ENCODE results near the gene MMP14. TPM values are rescaled to one million over a fixed set of nuclear protein-coding genes. Genes with fewer than 3 reads are reported as not detected.

The MMP14 gene
- total RNA-seq, 1 experiment from 2014 or later: 34.8 TPM

DNA sequence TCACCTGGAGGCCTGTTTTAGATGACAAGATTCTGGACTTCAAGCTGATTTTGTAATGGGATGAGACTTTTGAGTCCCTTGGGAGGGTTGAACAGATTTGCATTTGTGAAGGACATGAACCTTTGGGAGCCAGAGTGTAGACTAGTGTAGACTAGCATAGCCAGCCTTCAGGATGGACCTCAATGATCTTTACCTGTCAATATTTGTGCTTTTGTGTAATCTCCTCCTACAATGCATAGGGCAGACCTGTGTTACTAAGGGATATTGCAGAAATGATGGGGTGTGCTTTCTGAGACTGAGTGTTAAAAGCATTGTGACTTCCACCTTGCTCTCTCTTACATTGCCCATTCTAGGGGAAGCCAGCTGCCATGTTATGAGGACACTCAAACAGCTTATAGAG, 25.3 kb downstream of the MMP14 start:
- no peak overlapping the region for H3K27ac ChIP-seq
- no peaks in the 10 kb centered on the region for H3K36me3 ChIP-seq (ENCODE audit: low read depth)
- no peak overlapping the region for H3K4me3 ChIP-seq
- no peaks in the 10 kb centered on the region for H3K27me3 ChIP-seq (ENCODE audit: insufficient read depth, low read depth)
- POLR2A ChIA-PET (ENCODE audit: unreplicated experiment): interaction anchor here (0.7 kb wide), 1 partner anchor 208 kb away, joined by 6 read pairs; no protein-coding TSS in a partner anchor
- H3K4me1 ChIP-seq (replicated peaks; ENCODE audit: insufficient read depth): no peaks in the 10 kb centered on the region
- H2AFZ ChIP-seq: no peak overlapping the region
- H3K4me2 ChIP-seq: no peak overlapping the region
- H3K79me2 ChIP-seq (ENCODE audit: low read depth): no peaks in the 10 kb centered on the region
- TF ChIP-seq EZH2 (IDR thresholded peaks at IDR 0.05; ENCODE audit: low read depth): no peak
- TF ChIP-seq, protein P1, sequence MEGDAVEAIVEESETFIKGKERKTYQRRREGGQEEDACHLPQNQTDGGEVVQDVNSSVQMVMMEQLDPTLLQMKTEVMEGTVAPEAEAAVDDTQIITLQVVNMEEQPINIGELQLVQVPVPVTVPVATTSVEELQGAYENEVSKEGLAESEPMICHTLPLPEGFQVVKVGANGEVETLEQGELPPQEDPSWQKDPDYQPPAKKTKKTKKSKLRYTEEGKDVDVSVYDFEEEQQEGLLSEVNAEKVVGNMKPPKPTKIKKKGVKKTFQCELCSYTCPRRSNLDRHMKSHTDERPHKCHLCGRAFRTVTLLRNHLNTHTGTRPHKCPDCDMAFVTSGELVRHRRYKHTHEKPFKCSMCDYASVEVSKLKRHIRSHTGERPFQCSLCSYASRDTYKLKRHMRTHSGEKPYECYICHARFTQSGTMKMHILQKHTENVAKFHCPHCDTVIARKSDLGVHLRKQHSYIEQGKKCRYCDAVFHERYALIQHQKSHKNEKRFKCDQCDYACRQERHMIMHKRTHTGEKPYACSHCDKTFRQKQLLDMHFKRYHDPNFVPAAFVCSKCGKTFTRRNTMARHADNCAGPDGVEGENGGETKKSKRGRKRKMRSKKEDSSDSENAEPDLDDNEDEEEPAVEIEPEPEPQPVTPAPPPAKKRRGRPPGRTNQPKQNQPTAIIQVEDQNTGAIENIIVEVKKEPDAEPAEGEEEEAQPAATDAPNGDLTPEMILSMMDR (conservative IDR thresholded peaks at IDR 0.05): no peak
- H3K9me3 ChIP-seq (ENCODE audit: insufficient read depth, low read depth): no peaks in the 10 kb centered on the region
- no peaks in the 10 kb centered on the region for H3K9me2 ChIP-seq (ENCODE audit: insufficient read depth)
- no peaks in the 10 kb centered on the region for H4K20me1 ChIP-seq (ENCODE audit: insufficient read depth)
- no peaks in the 10 kb centered on the region for H3F3A ChIP-seq (ENCODE audit: insufficient read depth, low read depth)
- CTCF ChIA-PET: no interaction called here
- intact Hi-C loops (cut with micrococcal nuclease; ENCODE audit: unreplicated experiment): no loop called here
- BruUV-seq (replicated peaks): no TSS peak
- no peak for DNase-seq

DNA sequence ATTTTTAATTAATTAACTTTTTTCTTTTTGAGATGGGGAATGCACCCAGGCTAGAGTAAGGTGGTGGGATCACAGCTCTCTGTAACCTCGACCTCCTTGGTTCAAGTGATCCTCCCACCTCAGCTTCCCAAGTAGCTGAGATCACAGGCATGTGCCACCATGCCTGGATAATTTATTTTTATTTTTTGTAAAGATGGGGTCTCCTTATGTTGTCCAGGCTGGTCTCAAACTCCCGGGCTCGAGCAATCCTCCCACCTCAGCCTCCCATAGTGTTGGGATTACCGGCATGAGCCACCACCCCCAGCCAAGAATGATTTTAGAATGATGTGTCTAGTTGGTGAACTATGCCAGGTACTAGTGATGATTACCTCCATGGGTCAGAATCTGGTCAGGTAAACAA, 28.6 kb downstream of the MMP14 start:
- no peak overlapping the region for H3K4me2 ChIP-seq
- no peak overlapping the region for H3K4me3 ChIP-seq
- no peaks in the 10 kb centered on the region for H3K9me3 ChIP-seq (ENCODE audit: insufficient read depth, low read depth)
- H4K20me1 ChIP-seq (ENCODE audit: insufficient read depth): no peaks in the 10 kb centered on the region
- DNase-seq: no peak
- H3K9me2 ChIP-seq (ENCODE audit: insufficient read depth): no peaks in the 10 kb centered on the region
- H3K79me2 ChIP-seq (ENCODE audit: low read depth): no peaks in the 10 kb centered on the region
- peaks cover 6% of the 10 kb centered on the region; the same call in 1 of the 2 replicates for H3K4me1 ChIP-seq (replicated peaks; ENCODE audit: insufficient read depth)
- peaks cover 6% of the 10 kb centered on the region for H3F3A ChIP-seq (ENCODE audit: insufficient read depth, low read depth)
- ChIA-PET CTCF (no interaction called here), POLR2A (ENCODE audit: unreplicated experiment) (no interaction called here)
- TF ChIP-seq, protein P1 (conservative IDR thresholded peaks at IDR 0.05): no peak
- no peak for TF ChIP-seq EZH2 (IDR thresholded peaks at IDR 0.05; ENCODE audit: low read depth)
- H2AFZ ChIP-seq: no peak overlapping the region
- H3K36me3 ChIP-seq (ENCODE audit: low read depth): no peaks in the 10 kb centered on the region
- H3K27ac ChIP-seq: no peak overlapping the region
- intact Hi-C loops (cut with micrococcal nuclease; ENCODE audit: unreplicated experiment): no loop called here
- no TSS peak for BruUV-seq (replicated peaks)
- no peaks in the 10 kb centered on the region for H3K27me3 ChIP-seq (ENCODE audit: insufficient read depth, low read depth)

DNA sequence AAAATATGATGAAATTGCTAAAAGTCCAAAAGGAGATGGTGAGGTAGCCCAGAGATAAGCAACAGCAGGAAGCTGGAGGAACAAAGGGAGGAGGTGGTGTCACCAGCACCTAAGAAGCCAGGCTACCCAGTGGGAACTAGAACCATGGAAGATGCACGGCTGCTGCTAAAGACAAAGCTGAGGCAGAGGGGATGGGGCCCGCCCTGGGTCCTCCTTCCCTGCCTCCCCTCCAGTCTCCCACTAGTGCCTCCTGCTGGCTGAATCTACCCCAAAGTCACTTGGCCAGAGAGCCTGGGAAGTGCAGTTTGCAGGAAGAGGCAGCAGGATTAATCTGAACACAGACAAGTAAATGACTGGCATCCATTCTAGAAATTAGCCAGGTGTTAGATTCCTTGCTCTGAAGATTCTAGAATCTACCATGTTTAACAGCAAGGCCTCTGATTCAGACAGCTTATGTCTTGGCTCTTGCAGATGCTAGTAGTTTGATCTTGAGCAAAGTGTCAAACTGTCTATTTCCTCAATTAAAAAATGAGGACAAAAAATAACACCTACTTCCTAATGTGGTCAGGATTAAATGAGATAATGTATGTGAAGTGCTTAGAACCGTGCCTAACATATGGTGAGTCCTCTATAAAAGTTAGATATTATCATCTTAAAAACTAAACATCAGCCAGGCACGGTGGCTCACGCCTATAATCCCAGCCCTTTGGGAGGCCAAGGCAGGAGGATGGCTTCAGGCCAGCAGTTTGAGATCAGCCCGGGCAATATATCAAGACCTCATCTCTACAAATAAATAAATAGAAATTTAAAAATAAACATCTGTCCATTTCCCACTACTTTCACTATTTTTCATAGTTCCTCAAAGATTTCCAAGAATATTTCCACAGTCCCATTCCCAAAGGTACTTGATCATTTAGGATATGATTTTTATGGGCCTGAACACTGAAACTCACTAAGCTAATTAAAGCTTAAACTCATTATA, 29.3 kb downstream of the MMP14 start:
- Histone ChIP-seq H3K4me1 (replicated peaks; ENCODE audit: insufficient read depth) (peaks cover 13% of the 10 kb centered on the region), H4K20me1 (ENCODE audit: insufficient read depth) (no peaks in the 10 kb centered on the region), H3K36me3 (ENCODE audit: low read depth) (no peaks in the 10 kb centered on the region), H3K9me2 (ENCODE audit: insufficient read depth) (no peaks in the 10 kb centered on the region), H3K27me3 (ENCODE audit: insufficient read depth, low read depth) (no peaks in the 10 kb centered on the region), H3K27ac (no peak overlapping the region), H3K4me2 (no peak overlapping the region), H3K9me3 (ENCODE audit: insufficient read depth, low read depth) (no peaks in the 10 kb centered on the region), H3F3A (ENCODE audit: insufficient read depth, low read depth) (peaks cover 13% of the 10 kb centered on the region), H3K4me3 (no peak overlapping the region), H2AFZ (no peak overlapping the region), H3K79me2 (ENCODE audit: low read depth) (no peaks in the 10 kb centered on the region)
- POLR2A ChIA-PET (ENCODE audit: unreplicated experiment): no interaction called here
- CTCF ChIA-PET: interaction anchor here (0.6 kb wide), 1 partner anchor 296 kb away, joined by 3 read pairs; no protein-coding TSS in a partner anchor
- intact Hi-C loops (cut with micrococcal nuclease; ENCODE audit: unreplicated experiment): no loop called here
- TF ChIP-seq, protein P1 (conservative IDR thresholded peaks at IDR 0.05): no peak
- TF ChIP-seq EZH2 (IDR thresholded peaks at IDR 0.05; ENCODE audit: low read depth): no peak
- DNase-seq: no peak
- no TSS peak for BruUV-seq (replicated peaks)

Data from PC-9 (cell line).